Tibial nerve (tissue), 4 donors: ENCODE measurements around the gene MPZL2.

Source experiments
- CTCF ChIP-seq, 5 experiments: fragments of 200-600 bp in 3 of 5; fragments of 450-650 bp in 2 of 5; sonication (generic) in 3 of 5; IDR thresholded peaks; one replicate each; pipeline ENCODE4 v1.5.1; 2016 to 2019; ENCODE audit warnings: antibody characterized with exemption in 5 of 5, mild to moderate bottlenecking in 3 of 5, moderate library complexity in 2 of 5
- EP300 ChIP-seq, 2 donors: sonication (generic); formaldehyde crosslinking; IDR thresholded peaks; one replicate each; pipeline ENCODE4 v1.6.1; 2017; ENCODE audit warnings: antibody characterized with exemption in 2 of 2, mild to moderate bottlenecking in 1 of 2

GRCh38 chr11:118281284-118281683, 17.2 kb upstream of the MPZL2 start:
- TF ChIP-seq EP300 (IDR thresholded peaks at IDR 0.05) (no peak), CTCF (IDR thresholded peaks at IDR 0.05) (no peak)
